GM21381 (cell line): Measurements from ENCODE around the gene ANXA9.

Experiments
- ATAC-seq: cut with Tn5 transposase; IDR thresholded peaks from one replicate; pipeline ENCODE4 v1.9.1; 2021; ENCODE audit warnings: mild to moderate bottlenecking, moderate library complexity; ENCODE audit not compliant: unreplicated experiment

ANXA9 gene

GRCh38 chr1:151039521-151039920, 57.4 kb downstream of the ANXA9 start:
- no peak for ATAC-seq

GRCh38 chr1:151043163-151043562, 61.1 kb downstream of the ANXA9 start:
- no peak for ATAC-seq
